Ascending aorta (tissue), 2 donors: Measurements from ENCODE around the gene MLLT6. TPM values are rescaled to one million over a fixed set of nuclear protein-coding genes. Genes with fewer than 3 reads are reported as not detected.

Experiments used
- DNase-seq, 2 donors: peaks; one replicate each; pipeline ENCODE4 v3.0.0-alpha.2; 2019; ENCODE audit warnings: low spot score in 2 of 2
- H3K27ac ChIP-seq, 2 donors: fragments of 200-600 bp; sonication (generic); one replicate each; pipeline ENCODE4 v1.5.1; 2016 to 2017; ENCODE audit warnings: mild to moderate bottlenecking in 1 of 2
- H3K27me3 ChIP-seq: fragments of 200-600 bp; sonication (generic); one replicate; pipeline ENCODE4 v1.5.1; 2017
- H3K36me3 ChIP-seq, 2 donors: fragments of 200-600 bp; sonication (generic); one replicate each; pipeline ENCODE4 v1.5.1; 2016
- H3K4me1 ChIP-seq, 2 donors: fragments of 200-600 bp; sonication (generic); one replicate each; pipeline ENCODE4 v1.5.1; 2016 to 2017; ENCODE audit warnings: mild to moderate bottlenecking in 1 of 2
- H3K4me3 ChIP-seq, 2 donors: fragments of 200-600 bp; sonication (generic); one replicate each; pipeline ENCODE4 v1.5.1; 2016 to 2017; ENCODE audit warnings: mild to moderate bottlenecking in 1 of 2
- H3K9me3 ChIP-seq, 2 donors: fragments of 200-600 bp; sonication (generic); one replicate each; pipeline ENCODE4 v1.5.1; 2016
- CTCF ChIP-seq, 3 experiments: fragments of 200-600 bp in 2 of 3; fragments of 450-650 bp in 1 of 3; sonication (generic) in 2 of 3; IDR thresholded peaks; one replicate each; pipeline ENCODE4 v1.5.1; 2016 to 2019; ENCODE audit warnings: antibody characterized with exemption in 3 of 3, mild to moderate bottlenecking in 1 of 3, moderate library complexity in 1 of 3
- intact Hi-C: fragments of 100-400 bp; cut with DNase I; formaldehyde crosslinking; loops from one replicate; pipeline ENCODE4 v1.15.1; 2023
- total RNA-seq: library from RNA; depleted of rRNA; stranded (reverse); fragments of >200 nt; gene quantifications from one replicate; pipeline ENCODE4 v1.1.0, GENCODE V29; 2016

The MLLT6 gene
- total RNA-seq, 1 donor from 2014 or later: 100 TPM

GRCh38 chr17:38751144-38751807 is 46.2 kb downstream of the MLLT6 start:
- Histone ChIP-seq H3K4me1 (peaks cover 3 to 37% of the 10 kb centered on the region in 2 donors), H3K9me3 (no peaks in the 10 kb centered on the region), H3K27ac (peak overlapping the region; percentile 88 to 89), H3K36me3 (peaks cover 10 to 15% of the 10 kb centered on the region in 2 donors), H3K4me3 (peak overlapping the region; percentile 65 to 93), H3K27me3 (no peaks in the 10 kb centered on the region)
- no peak for TF ChIP-seq CTCF (IDR thresholded peaks at IDR 0.05)
- intact Hi-C loops: loop anchor here (2.0 kb wide), 1 partner anchor 48 kb away; no protein-coding TSS in a partner anchor
- DNase-seq: no peak

- intact Hi-C loops: loop anchor here (1.0 to 2.0 kb wide), 6 partner anchors 22 to 402 kb away; partner anchors contain the start of genes CISD3 and RPL23
- H3K9me3 ChIP-seq: no peaks in the 10 kb centered on the region
- peaks cover 16 to 20% of the 10 kb centered on the region in 2 donors for H3K36me3 ChIP-seq
- H3K4me3 ChIP-seq: peak overlapping the region; percentile 65 to 93
- H3K4me1 ChIP-seq: peaks cover 3 to 31% of the 10 kb centered on the region in 2 donors
- no peak for TF ChIP-seq CTCF (IDR thresholded peaks at IDR 0.05)
- peak overlapping the region; percentile 86 to 89 for H3K27ac ChIP-seq
- peak; percentile 58 to 92 for DNase-seq
- no peaks in the 10 kb centered on the region for H3K27me3 ChIP-seq
Observed at GRCh38 chr17:38751808-38752307, 46.8 kb downstream of the MLLT6 start.

- H3K4me1 ChIP-seq: peaks cover 0 to 29% of the 10 kb centered on the region in 2 donors
- peak; percentile 97 to 100 for DNase-seq
- H3K4me3 ChIP-seq: peak within 1 kb of the TSS; percentile 79 to 93
- H3K9me3 ChIP-seq: no peaks in the 10 kb centered on the region
- H3K27me3 ChIP-seq: no peaks in the 10 kb centered on the region
- intact Hi-C loops: loop anchor here (1.0 to 2.0 kb wide), 5 partner anchors 22 to 402 kb away; partner anchors contain the start of genes CISD3 and RPL23
- no peak for TF ChIP-seq CTCF (IDR thresholded peaks at IDR 0.05)
- peaks cover 22 to 25% of the 10 kb centered on the region in 2 donors for H3K36me3 ChIP-seq
- H3K27ac ChIP-seq: peak within 1 kb of the TSS; percentile 86 to 89
Observed at GRCh38 chr17:38752308-38753070, 47.4 kb downstream of the MLLT6 start, which contains the start of gene PSMB3. PSMB3 (plus strand) TSS chr17:38752741; CDS start chr17:38752827, 86 bp downstream.

- no peak for TF ChIP-seq CTCF (IDR thresholded peaks at IDR 0.05)
- Histone ChIP-seq H3K36me3 (peaks cover 28 to 30% of the 10 kb centered on the region in 2 donors), H3K27ac (peak overlapping the region; percentile 86 to 89), H3K4me1 (peaks cover 0 to 29% of the 10 kb centered on the region in 2 donors), H3K9me3 (no peaks in the 10 kb centered on the region), H3K27me3 (no peaks in the 10 kb centered on the region), H3K4me3 (peak overlapping the region; percentile 79 to 93)
- no peak for DNase-seq
- intact Hi-C loops: loop anchor here (2.0 kb wide), 1 partner anchor 116 kb away; no protein-coding TSS in a partner anchor
Observed at GRCh38 chr17:38753071-38753506, 48.0 kb downstream of the MLLT6 start.

- intact Hi-C loops: no loop called here
- peaks cover 76 to 80% of the 10 kb centered on the region in 2 donors for H3K36me3 ChIP-seq
- H3K27me3 ChIP-seq: no peaks in the 10 kb centered on the region
- no peak overlapping the region for H3K4me3 ChIP-seq
- H3K4me1 ChIP-seq: no peaks in the 10 kb centered on the region
- no peaks in the 10 kb centered on the region for H3K9me3 ChIP-seq
- no peak overlapping the region for H3K27ac ChIP-seq
- TF ChIP-seq CTCF (IDR thresholded peaks at IDR 0.05): peak in 1 of 3 experiments; percentile 9
- no peak for DNase-seq
Observed at GRCh38 chr17:38761612-38762011, 56.5 kb downstream of the MLLT6 start.
